Left ventricle myocardium inferior (tissue), 1 donor: Measurements from ENCODE around the gene AUTS2. TPM values are rescaled to one million over a fixed set of nuclear protein-coding genes. Genes with fewer than 3 reads are reported as not detected.

Source experiments
- DNase-seq: peaks from one replicate; pipeline ENCODE4 v3.0.0-alpha.2; 2020
- H3K27ac ChIP-seq: fragments of 200-600 bp; replicated peaks from 2 replicates; pipeline ENCODE4 v1.8.0; 2021
- H3K27me3 ChIP-seq: fragments of 200-600 bp; 2 replicates; pipeline ENCODE4 v1.8.0; 2021; ENCODE audit warnings: low read depth
- H3K36me3 ChIP-seq: fragments of 200-600 bp; 2 replicates; pipeline ENCODE4 v1.8.0; 2021
- H3K4me1 ChIP-seq: fragments of 200-600 bp; 2 replicates; pipeline ENCODE4 v1.8.0; 2021
- H3K4me3 ChIP-seq: fragments of 200-600 bp; 2 replicates; pipeline ENCODE4 v1.8.0; 2021; ENCODE audit warnings: mild to moderate bottlenecking, moderate library complexity
- H3K9me3 ChIP-seq: fragments of 200-600 bp; replicated peaks from 2 replicates; pipeline ENCODE4 v1.8.0; 2021
- CTCF ChIP-seq: fragments of 200-600 bp; IDR thresholded peaks from 2 replicates; pipeline ENCODE4 v1.8.0; 2021; ENCODE audit warnings: antibody characterized with exemption, mild to moderate bottlenecking, borderline replicate concordance
- intact Hi-C: fragments of 100-400 bp; cut with micrococcal nuclease; formaldehyde crosslinking; loops from one replicate; pipeline ENCODE4 v1.11.0; 2022
- total RNA-seq: library from RNA; stranded (reverse); fragmentation: NEBNext Ultra II Directional; extraction: Animal tissue kit (Norgen Biotek cat#: 25700); gene quantifications from one replicate; pipeline ENCODE4 v1.2.1, GENCODE V29; 2021
- donor health status: DM: no; HTN: yes; CAD: no; lungs with severe emphysema.

Gene AUTS2
- total RNA-seq, 1 donor from 2014 or later = 10.5 TPM

GRCh38 chr7:69796416-69796815 lies 198.1 kb downstream of the AUTS2 start:
- H3K27me3 ChIP-seq = no peaks in the 10 kb centered on the region
- no peak for TF ChIP-seq CTCF
- no peak overlapping the region for H3K4me3 ChIP-seq
- intact Hi-C loops = no loop called here
- no peak for DNase-seq
- H3K9me3 ChIP-seq = no peaks in the 10 kb centered on the region
- no peak overlapping the region for H3K27ac ChIP-seq
- peaks cover 25% of the 10 kb centered on the region for H3K4me1 ChIP-seq
- H3K36me3 ChIP-seq = no peaks in the 10 kb centered on the region

GRCh38 chr7:69799048-69799697 lies 200.9 kb downstream of the AUTS2 start:
- H3K27me3 ChIP-seq = no peaks in the 10 kb centered on the region
- H3K4me1 ChIP-seq = peaks cover 41% of the 10 kb centered on the region
- no peak overlapping the region for H3K4me3 ChIP-seq
- no peak overlapping the region for H3K27ac ChIP-seq
- H3K9me3 ChIP-seq = no peaks in the 10 kb centered on the region
- intact Hi-C loops = no loop called here
- H3K36me3 ChIP-seq = no peaks in the 10 kb centered on the region
- no peak for TF ChIP-seq CTCF
- DNase-seq = no peak

GRCh38 chr7:69799990-69800389 lies 201.7 kb downstream of the AUTS2 start:
- H3K4me1 ChIP-seq = peaks cover 41% of the 10 kb centered on the region
- no peak for DNase-seq
- H3K4me3 ChIP-seq = no peak overlapping the region
- H3K27ac ChIP-seq = no peak overlapping the region
- intact Hi-C loops = no loop called here
- H3K36me3 ChIP-seq = no peaks in the 10 kb centered on the region
- H3K9me3 ChIP-seq = no peaks in the 10 kb centered on the region
- no peaks in the 10 kb centered on the region for H3K27me3 ChIP-seq
- TF ChIP-seq CTCF = no peak

- Histone ChIP-seq H3K9me3 (no peaks in the 10 kb centered on the region), H3K4me1 (peaks cover 41% of the 10 kb centered on the region), H3K27me3 (no peaks in the 10 kb centered on the region), H3K4me3 (no peak overlapping the region), H3K36me3 (no peaks in the 10 kb centered on the region), H3K27ac (no peak overlapping the region)
- no peak for DNase-seq
- intact Hi-C loops = no loop called here
- TF ChIP-seq CTCF = no peak
Measured at GRCh38 chr7:69800495-69800894, 202.2 kb downstream of the AUTS2 start.

GRCh38 chr7:69801729-69802682 lies 203.7 kb downstream of the AUTS2 start:
- no peak for TF ChIP-seq CTCF
- H3K9me3 ChIP-seq = no peaks in the 10 kb centered on the region
- H3K36me3 ChIP-seq = no peaks in the 10 kb centered on the region

More at GRCh38 chr7:69801729-69802682, 203.7 kb downstream of the AUTS2 start:
- H3K4me1 ChIP-seq = peaks cover 41% of the 10 kb centered on the region
- no peak for DNase-seq
- H3K4me3 ChIP-seq = no peak overlapping the region
- H3K27ac ChIP-seq = no peak overlapping the region
- intact Hi-C loops = no loop called here
- no peaks in the 10 kb centered on the region for H3K27me3 ChIP-seq
